ENCODE data around the gene BLID. TPM values are rescaled to one million over a fixed set of nuclear protein-coding genes. Genes with fewer than 3 reads are reported as not detected.

BLID gene
- total and polyA plus RNA-seq, 2 experiments from 2014 or later, result 2.9 to 4.1 TPM

GRCh38 chr11:122128146-122128545, 12.1 kb upstream of the BLID start:
- 81 to 84% methylated on average over 5 of the region's 5 CpGs for WGBS, 2 experiments (ENCODE audit: low coverage in 1 of 2, low lambda C conversion rate in 2 of 2, missing lambda C conversion rate in 2 of 2)
- Histone ChIP-seq H3K9me2 (ENCODE audit: insufficient read depth) (no peaks in the 10 kb centered on the region), H3K9ac (no peak overlapping the region), H3K79me2 (ENCODE audit: insufficient read depth) (peaks cover 100% of the 10 kb centered on the region), H3K4me3 (no peak overlapping the region), H3F3A (ENCODE audit: insufficient read depth) (peaks cover 97% of the 10 kb centered on the region), H4K20me1 (ENCODE audit: insufficient read depth) (peaks cover 11% of the 10 kb centered on the region), H3K36me3 (ENCODE audit: low read depth) (peaks cover 73% of the 10 kb centered on the region), H3K27ac (peak overlapping the region; percentile 47), H2AFZ (no peak overlapping the region), H3K4me1 (ENCODE audit: insufficient read depth) (peaks cover 93% of the 10 kb centered on the region), H3K9me3 (ENCODE audit: low read depth) (no peaks in the 10 kb centered on the region), H3K27me3 (replicated peaks; ENCODE audit: insufficient read depth) (no peaks in the 10 kb centered on the region), H3K4me2 (ENCODE audit: unreplicated experiment) (no peak overlapping the region)
- in situ Hi-C loops (cut with MboI), result no loop called here
- no peak for DNase-seq
- no peak for TF ChIP-seq EZH2phosphoT487 (IDR thresholded peaks at IDR 0.05; ENCODE audit: insufficient read depth, low read depth)
- TF ChIP-seq EZH2 (IDR thresholded peaks at IDR 0.05; ENCODE audit: insufficient read depth, poor library complexity, severe bottlenecking), result no peak

- Histone ChIP-seq H3K4me1 (ENCODE audit: insufficient read depth) (peaks cover 92% of the 10 kb centered on the region), H3K27ac (peak overlapping the region; percentile 29), H3K27me3 (replicated peaks; ENCODE audit: insufficient read depth) (no peaks in the 10 kb centered on the region), H3K36me3 (ENCODE audit: low read depth) (peaks cover 70% of the 10 kb centered on the region), H3K4me3 (no peak overlapping the region), H4K20me1 (ENCODE audit: insufficient read depth) (peaks cover 7% of the 10 kb centered on the region), H3K9me2 (ENCODE audit: insufficient read depth) (no peaks in the 10 kb centered on the region), H3K9me3 (ENCODE audit: low read depth) (no peaks in the 10 kb centered on the region), H2AFZ (no peak overlapping the region), H3K9ac (no peak overlapping the region), H3K4me2 (ENCODE audit: unreplicated experiment) (peak overlapping the region; percentile 6), H3F3A (ENCODE audit: insufficient read depth) (peaks cover 97% of the 10 kb centered on the region), H3K79me2 (ENCODE audit: insufficient read depth) (peaks cover 100% of the 10 kb centered on the region)
- DNase-seq, result peak; percentile 46
- TF ChIP-seq EZH2 (IDR thresholded peaks at IDR 0.05; ENCODE audit: insufficient read depth, poor library complexity, severe bottlenecking) (no peak), EZH2phosphoT487 (IDR thresholded peaks at IDR 0.05; ENCODE audit: insufficient read depth, low read depth) (no peak)
- in situ Hi-C loops (cut with MboI), result no loop called here
- 100% methylated on average over 1 of the region's 1 CpG for WGBS, 2 experiments (ENCODE audit: low coverage in 1 of 2, low lambda C conversion rate in 2 of 2, missing lambda C conversion rate in 2 of 2)
These were observed 11.0 kb upstream of the BLID start for GRCh38 chr11:122127020-122127419.

GRCh38 chr11:122126024-122126688, 10.1 kb upstream of the BLID start:
- Histone ChIP-seq H3K4me2 (ENCODE audit: unreplicated experiment) (peak overlapping the region; percentile 6), H3K9me3 (ENCODE audit: low read depth) (no peaks in the 10 kb centered on the region), H3K27ac (peak overlapping the region; percentile 29), H3F3A (ENCODE audit: insufficient read depth) (peaks cover 97% of the 10 kb centered on the region), H3K4me3 (no peak overlapping the region), H3K27me3 (replicated peaks; ENCODE audit: insufficient read depth) (no peaks in the 10 kb centered on the region), H3K9me2 (ENCODE audit: insufficient read depth) (no peaks in the 10 kb centered on the region), H3K79me2 (ENCODE audit: insufficient read depth) (peaks cover 100% of the 10 kb centered on the region), H2AFZ (no peak overlapping the region), H4K20me1 (ENCODE audit: insufficient read depth) (peaks cover 7% of the 10 kb centered on the region), H3K9ac (no peak overlapping the region), H3K36me3 (ENCODE audit: low read depth) (peaks cover 70% of the 10 kb centered on the region), H3K4me1 (ENCODE audit: insufficient read depth) (peaks cover 92% of the 10 kb centered on the region)
- DNase-seq, result no peak
- no peak for TF ChIP-seq EZH2 (IDR thresholded peaks at IDR 0.05; ENCODE audit: insufficient read depth, poor library complexity, severe bottlenecking)
- no peak for TF ChIP-seq EZH2phosphoT487 (IDR thresholded peaks at IDR 0.05; ENCODE audit: insufficient read depth, low read depth)
- in situ Hi-C loops (cut with MboI), result no loop called here
- 79 to 83% methylated on average over 4 of the region's 4 CpGs for WGBS, 2 experiments (ENCODE audit: low coverage in 1 of 2, low lambda C conversion rate in 2 of 2, missing lambda C conversion rate in 2 of 2)

GRCh38 chr11:122123263-122123929, 7.4 kb upstream of the BLID start:
- peak; percentile 24 for DNase-seq
- no peak overlapping the region for H3K4me3 ChIP-seq
- in situ Hi-C loops (cut with MboI), result no loop called here
- no peaks in the 10 kb centered on the region for H3K9me2 ChIP-seq (ENCODE audit: insufficient read depth)
- TF ChIP-seq EZH2phosphoT487 (IDR thresholded peaks at IDR 0.05; ENCODE audit: insufficient read depth, low read depth) (no peak), EZH2 (IDR thresholded peaks at IDR 0.05; ENCODE audit: insufficient read depth, poor library complexity, severe bottlenecking) (no peak)
- H2AFZ ChIP-seq, result no peak overlapping the region
- H3K9me3 ChIP-seq (ENCODE audit: low read depth), result no peaks in the 10 kb centered on the region
- H3K79me2 ChIP-seq (ENCODE audit: insufficient read depth), result peaks cover 100% of the 10 kb centered on the region
- H3K27me3 ChIP-seq (replicated peaks; ENCODE audit: insufficient read depth), result no peaks in the 10 kb centered on the region
- peaks cover 93% of the 10 kb centered on the region for H3K4me1 ChIP-seq (ENCODE audit: insufficient read depth)
- peaks cover 4% of the 10 kb centered on the region for H4K20me1 ChIP-seq (ENCODE audit: insufficient read depth)
- 94 to 99% methylated on average over 3 of the region's 3 CpGs for WGBS, 2 experiments (ENCODE audit: low coverage in 1 of 2, low lambda C conversion rate in 2 of 2, missing lambda C conversion rate in 2 of 2)
- no peak overlapping the region for H3K4me2 ChIP-seq (ENCODE audit: unreplicated experiment)
- H3F3A ChIP-seq (ENCODE audit: insufficient read depth), result peaks cover 98% of the 10 kb centered on the region
- H3K9ac ChIP-seq, result no peak overlapping the region
- H3K36me3 ChIP-seq (ENCODE audit: low read depth), result peaks cover 64% of the 10 kb centered on the region
- H3K27ac ChIP-seq, result peak overlapping the region; percentile 35

Measured in GM23248 (cell line).